GM03348 (cell line): Measurements from ENCODE around the gene ENPP6.
"Not testable (repeated sequence)": the region's sequence is repeated elsewhere in the genome, so short reads cannot be mapped to it uniquely, and the experiment has no call there.

Experiments used
- DNase-seq: peaks from one replicate; pipeline ENCODE4 v3.0.0; 2012; ENCODE audit warnings: low spot score

The ENPP6 gene

DNA sequence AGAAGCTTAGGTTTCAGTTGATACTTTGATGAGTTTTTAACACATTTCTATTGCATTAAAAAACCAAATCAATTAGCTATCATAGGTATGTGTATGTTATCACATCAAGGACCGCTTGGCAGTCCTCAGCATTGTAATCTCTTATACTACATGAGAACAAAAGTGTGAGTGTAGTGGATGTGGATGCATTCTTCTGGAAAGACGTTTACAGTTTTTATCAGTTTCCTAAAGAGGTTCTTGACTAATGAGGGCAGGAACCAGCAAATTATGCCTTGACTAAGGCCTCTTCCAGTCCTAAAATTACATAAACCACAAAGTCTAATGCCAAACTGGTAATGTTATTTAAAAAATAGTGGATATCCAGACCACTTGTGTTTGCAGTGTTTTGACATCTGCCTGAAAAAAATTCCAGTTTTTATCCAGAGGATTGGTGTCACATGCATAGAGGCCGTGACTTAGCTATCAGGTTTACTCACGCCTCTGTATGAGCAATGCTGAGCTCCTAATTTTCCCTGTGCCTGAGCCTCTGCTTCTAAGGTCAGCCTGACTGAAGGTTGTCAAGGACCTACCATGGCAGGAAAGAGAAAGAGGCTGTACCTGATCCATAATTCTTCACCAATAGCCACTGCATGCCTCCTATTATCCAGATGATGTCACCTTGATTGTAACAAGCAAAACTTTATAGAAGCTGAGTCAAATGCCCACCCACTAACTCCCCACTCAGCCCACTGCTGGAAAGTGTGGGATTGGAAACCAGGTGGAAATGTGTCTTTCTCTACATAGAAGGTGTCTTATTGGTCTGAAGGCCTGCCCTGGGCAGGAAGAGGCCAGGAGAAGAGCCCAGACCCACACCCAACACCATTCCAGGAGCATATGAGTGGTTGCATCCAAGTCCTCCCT is 68.7 kb downstream of the ENPP6 start:
- DNase-seq = no peak

DNA sequence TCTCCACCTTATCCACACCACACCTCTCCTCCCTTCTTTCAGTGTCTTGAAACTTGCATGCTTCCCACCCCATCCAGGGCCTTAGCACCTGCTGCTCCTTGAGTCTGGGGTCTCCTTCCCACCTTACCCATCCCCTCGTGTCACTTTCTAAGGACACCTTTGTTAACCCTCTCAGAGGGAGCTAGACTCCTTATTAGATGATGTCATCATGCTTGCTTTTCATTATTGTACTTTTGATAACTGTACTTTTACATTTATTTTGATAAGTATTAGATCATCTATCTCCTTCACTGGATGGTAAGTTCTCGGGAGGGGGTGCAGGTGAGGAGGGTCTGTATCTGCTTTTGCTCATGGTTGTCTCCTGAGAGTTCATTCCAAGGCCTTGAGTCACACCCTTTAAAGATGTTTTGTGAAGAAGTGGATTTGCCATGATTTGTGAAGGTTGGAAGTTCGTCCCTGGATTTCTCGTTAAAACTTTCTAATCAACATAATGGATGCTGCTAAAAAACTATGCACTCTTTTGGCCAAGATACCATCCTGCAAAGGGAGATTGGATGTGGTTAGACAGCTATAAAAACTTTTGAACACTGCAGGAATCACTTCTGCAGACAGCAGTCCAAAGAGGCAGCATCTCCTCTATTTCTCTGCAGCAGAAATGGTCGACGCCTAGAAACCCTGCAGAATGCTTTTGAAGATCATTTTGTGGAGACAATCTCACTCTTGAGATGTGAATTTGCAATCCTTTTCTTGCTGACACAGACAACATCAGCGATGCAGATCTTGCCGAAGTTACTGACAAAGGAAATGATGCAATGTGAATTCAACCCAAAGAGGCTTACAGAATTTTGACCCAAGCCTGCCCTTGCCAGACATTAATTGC is 69.6 kb downstream of the ENPP6 start:
- no peak for DNase-seq

DNA sequence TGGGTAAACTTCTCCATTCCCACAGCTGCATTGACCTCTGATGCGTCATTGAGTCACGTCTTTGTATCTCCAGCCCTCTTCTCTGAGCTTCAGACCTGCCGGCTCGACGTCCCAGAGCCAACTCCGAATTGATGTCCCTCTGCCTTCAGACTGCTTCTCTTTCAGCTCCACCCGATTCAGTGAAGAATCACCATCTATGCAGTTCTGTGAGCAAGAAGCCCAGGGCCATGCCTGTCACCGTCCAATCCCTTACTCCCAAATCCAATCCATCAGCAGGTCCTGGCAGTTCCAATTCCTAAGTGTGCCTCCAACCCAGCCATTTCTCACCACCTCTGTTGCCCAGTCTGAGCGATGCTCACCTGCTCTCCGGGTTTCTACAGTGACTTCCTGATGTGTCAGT is 70.7 kb downstream of the ENPP6 start:
- DNase-seq = no peak

DNA sequence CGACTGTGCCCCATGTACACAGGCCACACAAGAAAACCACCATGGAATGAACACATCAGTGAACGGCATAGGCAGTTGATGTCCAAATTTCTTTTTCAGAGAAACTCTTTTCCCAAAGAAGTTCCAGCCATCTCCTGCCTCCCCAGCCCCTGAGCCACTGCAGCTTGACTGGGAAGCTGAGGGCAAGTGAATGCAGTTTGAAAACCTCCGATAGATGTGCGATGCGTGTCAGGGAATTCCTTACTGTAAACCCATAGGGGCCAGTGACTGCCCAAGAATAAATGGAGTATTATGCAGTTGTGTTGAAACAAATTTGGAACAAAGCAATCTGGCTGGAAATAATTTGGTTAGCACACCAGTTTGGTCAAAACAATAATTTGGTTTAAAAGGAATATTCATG is 72.1 kb downstream of the ENPP6 start:
- DNase-seq = no peak

DNA sequence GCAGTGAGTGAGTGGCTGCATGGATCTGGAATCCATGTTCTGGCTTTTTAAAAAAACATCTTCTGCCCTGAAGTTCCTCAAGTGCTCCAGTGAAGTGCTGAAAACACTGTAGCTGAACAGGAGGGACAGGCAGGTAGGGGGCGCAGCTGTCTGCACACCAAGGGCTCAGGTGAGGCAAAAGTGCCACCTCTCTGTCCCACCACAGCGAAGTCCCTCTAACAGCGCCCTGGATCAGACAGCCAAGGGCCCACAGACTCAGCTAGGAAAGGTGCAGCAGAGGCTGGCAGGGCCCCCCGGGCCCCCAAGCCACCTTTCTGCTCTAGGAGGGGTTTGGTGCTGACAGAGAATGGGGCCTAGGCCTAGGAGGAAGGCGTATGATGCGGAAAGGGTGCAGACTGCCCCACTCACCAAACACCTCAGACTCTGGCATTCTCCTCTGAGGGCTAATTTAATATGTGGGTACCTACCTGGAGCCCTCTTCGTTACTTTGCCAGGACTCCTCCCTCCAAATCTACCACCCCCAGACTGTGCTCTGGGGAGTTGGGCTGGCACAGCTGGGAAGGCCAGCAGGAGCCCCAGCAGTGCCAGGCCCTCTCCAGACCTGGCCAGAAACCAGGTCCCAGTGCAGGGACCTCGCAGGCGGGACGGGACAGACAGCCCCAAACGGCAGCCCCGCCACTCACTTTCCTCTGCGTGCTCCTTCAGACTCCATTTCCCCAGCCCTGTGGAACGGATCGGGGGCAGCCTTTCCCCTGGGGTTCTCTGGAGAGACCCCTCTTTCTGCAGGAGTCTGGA is 73.7 kb downstream of the ENPP6 start:
- DNase-seq = no peak

DNA sequence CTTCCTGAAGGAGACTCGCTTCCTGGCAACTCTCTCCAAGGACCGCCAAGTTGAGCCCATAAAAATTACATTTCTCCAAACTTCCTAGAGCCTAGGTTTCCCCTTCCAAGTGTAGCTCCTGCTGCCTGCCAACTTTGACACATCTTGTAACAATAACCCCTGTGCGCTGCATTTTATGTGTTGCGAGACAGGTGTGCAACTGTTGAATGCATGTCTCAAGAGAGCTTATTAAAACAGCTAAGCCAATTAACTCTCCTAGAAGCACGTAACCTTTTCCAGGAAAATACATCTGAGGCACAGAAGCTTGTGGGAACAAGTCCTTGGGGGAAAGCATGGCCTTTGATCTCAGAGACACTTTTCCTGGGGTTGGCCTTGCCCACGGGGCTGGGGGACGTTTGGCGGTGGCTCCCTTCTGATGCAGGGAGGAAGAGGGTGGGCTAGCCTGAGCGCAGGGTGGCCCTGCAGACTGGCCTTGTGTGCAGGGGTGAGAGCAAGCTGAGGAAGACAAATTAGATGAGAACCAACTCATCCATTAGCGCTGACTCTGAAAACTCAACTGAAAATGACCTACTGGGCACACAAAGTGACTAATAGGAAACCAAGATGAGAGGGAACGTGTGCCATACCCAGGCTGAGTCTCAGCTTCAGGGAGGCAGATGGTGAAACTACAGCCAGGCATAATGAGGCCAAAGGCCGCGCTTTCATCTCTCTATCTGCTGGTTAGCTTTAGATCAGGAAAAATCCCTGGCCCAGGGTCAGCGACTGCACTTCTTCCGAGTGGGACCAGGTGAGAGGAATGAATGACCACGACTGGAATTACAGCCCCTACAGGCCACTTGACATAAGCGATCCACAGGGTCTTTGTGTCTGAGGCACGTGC is 75.3 kb downstream of the ENPP6 start:
- no peak for DNase-seq

DNA sequence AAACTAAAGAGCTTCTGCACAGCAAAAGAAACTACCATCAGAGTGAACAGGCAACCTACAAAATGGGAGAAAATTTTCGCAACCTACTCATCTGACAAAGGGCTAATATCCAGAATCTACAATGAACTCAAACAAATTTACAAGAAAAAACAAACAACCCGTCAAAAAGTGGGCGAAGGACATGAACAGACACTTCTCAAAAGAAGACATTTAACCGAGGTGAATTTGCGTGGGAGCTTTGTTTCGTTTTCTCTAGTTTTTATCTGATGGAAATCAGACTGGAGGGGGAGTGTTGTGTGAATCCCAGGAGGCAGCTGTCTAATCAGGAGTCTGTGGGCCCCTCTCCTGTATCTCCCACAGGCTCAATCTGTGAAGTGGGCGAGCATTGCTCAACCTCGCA is 76.8 kb downstream of the ENPP6 start:
- DNase-seq = not testable (repeated sequence)

DNA sequence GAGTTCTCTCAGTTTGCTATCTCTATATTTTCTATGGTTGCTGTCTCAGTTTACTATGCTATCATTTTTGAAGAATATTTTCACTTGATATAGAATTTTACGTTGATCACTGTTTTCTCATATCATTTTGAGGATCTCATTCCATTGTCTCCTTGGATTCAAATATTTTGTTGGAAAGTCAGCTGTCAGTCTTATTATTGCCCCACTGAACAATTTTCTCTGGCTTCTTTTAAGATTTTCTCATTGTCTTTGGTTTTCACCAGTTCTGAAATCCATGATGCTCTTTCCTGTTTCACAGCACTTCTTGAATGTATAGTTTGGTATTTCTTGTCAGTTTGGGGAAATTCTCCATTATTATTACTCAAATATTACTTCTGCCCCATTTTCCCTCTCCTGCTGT is 81.1 kb downstream of the ENPP6 start:
- DNase-seq = no peak

DNA sequence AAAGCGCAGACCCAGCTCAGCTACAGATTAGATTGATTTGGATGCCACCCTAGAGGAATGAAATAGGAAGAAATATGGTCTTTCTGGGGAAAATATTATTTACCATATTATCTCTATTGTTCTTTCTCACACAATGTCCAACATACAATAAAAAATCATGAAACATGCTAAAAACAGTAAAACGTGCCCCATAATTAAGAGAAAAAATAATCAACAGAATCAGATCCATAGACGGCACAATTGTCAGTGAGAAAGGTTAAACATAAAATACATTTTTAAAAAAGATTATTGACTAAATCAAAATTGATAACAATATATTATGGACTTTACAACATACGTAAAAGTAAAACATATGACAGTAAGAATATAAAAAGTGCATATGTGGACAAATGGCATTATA is 90.9 kb downstream of the ENPP6 start:
- no peak for DNase-seq

DNA sequence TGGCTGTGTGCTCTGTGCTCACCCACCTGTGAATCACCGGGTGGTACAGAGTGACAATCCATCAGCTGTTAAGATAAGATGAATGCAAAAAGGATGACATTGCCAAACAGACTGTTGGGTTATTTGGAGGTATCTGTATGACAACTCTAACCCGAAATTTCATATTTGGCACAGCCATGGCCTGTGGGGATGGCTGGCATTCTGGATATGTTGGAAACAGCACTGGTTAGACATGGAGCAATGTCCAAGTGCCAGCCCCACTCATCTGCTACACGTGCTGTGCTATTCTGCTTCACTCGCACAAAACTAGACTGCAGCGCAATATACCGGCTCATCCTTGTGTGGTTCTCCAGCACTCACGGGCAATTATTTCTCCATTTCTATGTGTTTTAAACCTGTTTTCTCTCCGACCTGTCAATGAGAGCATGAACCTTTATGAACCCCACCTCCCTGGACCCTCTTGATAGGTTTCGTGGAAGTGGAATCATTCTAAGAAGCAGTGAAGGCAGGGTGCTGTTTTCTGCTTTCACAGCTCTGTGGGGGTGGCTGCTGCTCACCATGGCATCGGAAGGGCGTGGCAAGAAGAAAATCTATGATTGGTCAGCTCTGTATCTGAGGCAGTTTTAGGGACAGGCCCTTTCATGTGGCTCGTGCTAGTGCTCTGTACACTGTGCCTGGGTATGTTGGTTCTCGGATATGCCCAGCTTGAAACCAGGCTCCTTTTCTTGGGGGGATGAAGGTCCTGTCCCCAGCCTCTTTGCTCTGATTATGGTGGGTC is 94.9 kb downstream of the ENPP6 start:
- no peak for DNase-seq

DNA sequence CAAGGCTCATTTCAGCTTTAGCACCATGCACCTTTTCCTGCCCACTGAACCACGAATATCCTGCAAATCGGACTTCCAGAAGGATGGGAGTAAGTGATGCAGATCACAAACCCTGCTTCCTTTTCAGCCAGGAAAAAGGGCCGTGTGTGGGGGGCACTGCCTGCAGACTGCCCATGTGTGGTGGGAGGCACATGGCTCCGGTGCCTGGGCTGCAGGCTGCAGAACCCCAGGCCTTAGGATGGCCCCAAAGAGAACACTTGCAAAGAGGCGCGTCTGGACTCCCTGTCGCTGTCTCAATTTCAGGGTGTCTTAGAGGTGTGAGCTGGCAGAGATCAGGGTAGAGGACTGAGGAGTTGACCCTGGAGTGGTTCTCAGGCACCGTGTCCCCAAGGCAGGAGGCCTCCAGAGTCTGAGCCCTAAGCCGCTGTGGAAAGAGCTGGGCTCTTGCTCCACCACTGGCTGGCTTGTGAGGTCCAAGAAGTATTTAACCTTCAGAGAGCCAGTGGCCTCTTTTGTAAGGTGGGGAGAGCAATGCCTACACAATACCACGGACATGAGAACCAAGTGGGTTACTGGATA is 97.0 kb downstream of the ENPP6 start:
- no peak for DNase-seq

DNA sequence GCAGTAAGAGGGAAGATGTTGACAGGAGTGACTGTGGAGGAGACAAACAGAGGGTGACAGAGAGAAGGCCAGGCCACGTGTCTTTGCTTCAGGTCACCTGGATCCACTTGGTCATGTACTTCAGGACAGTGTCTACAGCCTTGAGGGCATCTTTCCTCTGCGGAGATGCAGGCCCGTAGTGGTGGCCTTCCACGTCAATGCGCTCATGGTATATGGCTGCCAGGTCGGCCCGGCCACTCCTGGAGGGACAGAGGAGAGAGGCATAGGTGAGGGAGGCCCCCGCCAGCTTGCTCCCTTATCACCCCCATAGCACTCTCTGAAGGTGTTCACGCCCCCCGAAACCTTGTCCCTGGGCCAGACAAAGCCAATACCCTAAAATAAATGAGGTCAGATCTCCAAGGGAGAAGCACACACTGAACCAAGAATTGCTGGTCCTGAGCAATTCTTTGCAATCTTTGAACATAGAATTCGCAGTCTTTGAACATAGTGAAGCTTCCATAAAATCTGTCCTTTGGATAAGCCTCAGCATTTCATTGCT is 99.9 kb downstream of the ENPP6 start:
- no peak for DNase-seq

DNA sequence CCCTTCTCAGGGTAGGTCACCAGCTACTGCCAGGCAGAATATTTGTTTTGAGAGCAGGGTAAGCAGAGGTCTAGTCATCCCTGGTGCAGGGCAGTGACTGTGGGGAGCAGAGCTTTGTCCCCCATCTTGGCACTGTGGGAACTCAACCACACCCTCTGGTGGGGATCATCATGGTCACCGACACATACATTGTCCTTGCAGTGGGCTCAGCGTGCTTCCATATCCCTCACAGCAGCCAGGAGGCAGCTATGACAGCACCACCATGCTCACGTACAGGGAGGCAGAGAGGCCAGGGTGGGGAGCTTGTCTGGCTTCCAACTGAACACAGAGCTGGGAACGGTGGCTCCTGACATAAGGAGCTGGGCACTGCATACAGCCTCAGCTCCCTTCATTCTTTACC is 102.3 kb downstream of the ENPP6 start:
- no peak for DNase-seq

DNA sequence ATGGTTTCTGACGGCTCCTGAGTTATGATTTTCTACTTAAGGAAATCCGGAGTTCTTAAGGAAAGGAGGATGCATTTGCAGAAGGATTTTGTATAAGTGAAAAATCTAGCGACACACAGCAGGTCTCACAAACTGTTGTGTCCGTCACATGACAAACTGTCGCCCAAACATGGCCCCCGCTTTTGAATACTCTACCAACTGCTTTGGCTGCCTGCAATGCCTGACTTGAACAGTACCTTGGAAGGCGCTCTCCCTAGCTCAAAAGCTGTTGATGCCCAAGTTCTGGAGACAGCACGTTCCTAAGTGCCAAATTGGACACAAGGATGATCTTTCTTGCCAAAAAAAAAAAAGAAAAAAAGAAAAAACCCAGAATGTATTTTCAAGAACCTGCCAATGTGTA is 103.2 kb downstream of the ENPP6 start:
- no peak for DNase-seq

DNA sequence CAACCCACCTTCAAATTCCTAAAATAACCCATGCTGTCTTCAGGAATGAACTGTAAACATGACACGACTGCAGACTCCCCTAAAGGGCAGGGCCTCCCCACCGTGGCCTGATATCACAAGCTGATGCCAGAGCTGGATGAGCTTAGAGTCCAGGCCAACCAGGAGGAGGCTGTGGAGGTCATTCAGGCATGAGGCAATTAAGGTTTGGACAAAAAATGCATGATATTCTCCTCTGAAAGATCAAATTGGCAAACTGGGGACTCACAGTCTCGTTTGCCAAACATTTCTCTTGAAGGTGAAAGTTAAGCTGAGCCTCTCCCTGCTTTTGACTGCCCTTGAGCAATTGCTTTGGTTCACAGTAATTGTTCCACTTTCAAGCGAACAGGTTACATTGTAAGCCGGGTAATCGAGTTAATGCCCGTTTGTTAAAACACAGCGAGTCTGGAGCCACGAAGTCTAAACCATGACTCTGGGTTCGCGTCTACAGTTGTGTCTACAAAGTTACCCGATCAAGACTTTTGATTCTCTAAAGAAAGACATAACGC is 105.6 kb downstream of the ENPP6 start:
- DNase-seq = no peak

DNA sequence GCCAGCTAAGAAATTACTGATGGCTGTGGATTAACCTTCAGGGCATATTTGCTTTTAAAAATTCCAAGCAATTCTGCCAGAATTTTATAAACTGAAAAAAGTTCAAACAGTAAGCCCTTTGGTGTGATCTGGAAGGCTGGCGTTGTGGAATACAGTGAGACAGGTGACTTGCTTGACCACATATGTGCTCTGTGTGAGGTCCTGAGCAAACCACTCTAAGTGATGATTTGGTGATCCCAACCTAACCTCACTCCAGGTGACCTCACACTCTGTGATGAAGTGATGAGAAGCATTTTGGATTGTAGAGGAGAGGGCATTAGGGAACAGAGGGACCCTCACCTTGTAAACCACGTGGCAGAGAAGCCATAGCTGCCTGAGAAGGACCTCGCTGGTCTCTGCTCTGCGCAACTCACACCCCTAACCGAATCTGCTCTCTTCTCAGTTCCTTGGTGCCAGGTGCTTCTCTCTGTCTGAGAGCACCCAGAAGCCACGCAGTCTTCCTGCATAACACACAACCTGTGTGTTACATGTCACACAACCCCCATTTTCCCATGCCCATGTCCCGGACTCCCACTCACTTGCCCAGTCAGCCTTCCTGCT is 106.3 kb downstream of the ENPP6 start:
- DNase-seq = no peak

DNA sequence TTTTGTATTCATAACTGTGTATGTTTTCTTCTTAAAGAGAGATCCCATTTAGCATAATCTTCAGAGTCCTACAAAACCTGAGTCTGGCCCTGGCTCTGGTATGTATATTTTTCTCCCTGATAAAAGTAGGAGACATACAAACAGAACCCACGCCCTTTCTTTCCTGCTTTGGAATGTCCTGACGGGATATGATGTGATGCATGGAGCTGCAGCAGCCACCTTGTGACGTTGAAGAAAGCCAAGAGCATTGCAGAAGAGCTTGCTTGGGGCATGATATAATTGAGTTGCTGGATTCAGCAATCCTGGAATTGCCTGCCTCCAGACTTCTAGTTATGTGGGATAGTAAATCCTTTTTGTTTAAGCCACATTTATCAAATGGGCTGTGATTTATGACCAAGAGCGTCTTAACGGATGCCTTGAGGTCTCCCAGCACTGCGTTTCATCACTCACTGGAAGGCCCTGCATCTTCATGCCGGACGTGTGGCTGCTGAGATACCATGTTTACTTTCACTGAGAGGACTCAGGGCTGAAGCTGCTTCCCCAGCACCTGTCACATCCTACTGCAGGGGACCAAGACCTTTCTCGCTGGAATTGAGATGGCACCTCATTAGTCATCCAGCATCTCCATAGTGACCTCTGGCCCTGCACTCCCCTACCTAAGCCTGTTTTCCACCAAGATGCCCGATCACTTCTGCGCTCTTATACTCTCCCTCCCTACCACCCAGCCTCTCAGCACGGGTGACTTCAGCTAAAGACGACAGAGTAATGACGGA is 107.0 kb downstream of the ENPP6 start:
- DNase-seq = no peak

DNA sequence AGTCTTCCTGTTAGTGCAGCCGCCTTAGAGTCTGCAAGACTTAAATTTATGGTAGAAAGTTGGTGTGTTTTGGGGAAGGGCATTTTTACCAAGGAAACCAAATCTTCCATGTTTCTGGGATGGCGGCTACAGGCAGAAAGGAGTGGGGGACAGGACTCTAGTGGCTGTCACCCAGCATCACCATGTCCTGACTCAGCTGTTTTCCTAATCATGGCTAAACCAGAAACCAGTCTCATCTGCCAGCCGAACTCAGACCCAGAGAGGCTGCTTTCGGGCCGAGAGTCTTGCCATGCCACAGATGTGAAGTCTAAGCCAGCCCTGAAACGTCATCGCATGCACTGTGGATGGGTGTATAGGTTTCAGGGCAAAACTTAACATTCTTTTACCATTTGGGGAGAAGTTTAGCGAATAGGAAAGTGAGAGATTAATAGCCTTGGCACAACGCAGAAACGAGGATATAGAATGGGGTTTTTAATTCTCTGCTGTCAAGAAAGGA is 109.6 kb downstream of the ENPP6 start:
- DNase-seq = no peak
